NCI-H524 treated with DMSO at 0.1 percent for 48 hours (cell line): ENCODE measurements around the gene HSD17B1.
A peak's percentile ranks its signal among the peaks of the same experiment; 100 is the strongest.
"Not testable (repeated sequence)": the region's sequence is repeated elsewhere in the genome, so short reads cannot be mapped to it uniquely, and the experiment has no call there.

Experiments
- DNase-seq: peaks from one replicate; lab custom pipeline; 2025; lab: John Stamatoyannopoulos, UW

HSD17B1 gene, protein sequence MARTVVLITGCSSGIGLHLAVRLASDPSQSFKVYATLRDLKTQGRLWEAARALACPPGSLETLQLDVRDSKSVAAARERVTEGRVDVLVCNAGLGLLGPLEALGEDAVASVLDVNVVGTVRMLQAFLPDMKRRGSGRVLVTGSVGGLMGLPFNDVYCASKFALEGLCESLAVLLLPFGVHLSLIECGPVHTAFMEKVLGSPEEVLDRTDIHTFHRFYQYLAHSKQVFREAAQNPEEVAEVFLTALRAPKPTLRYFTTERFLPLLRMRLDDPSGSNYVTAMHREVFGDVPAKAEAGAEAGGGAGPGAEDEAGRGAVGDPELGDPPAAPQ

DNA sequence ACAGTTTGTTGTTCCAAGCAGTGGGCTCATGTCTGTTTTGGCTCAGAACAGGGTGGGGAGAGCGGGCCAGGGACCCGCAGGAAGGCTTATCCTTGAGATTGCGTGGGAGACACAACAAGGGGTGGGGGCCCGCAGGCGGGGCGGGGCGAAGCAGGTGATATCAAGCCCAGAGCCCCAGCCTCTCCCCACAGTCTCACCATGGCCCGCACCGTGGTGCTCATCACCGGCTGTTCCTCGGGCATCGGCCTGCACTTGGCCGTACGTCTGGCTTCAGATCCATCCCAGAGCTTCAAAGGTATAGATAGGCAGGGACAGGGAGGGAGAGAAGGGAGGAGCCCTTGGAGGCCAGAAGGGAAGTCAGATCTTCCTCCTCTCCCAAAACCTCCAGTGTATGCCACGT is at the start of gene HSD17B1:
HSD17B1 (plus strand) TSS at position 188 of the 400 bp plus-strand sequence; CDS start at position 199, 11 bp downstream.
- not testable (repeated sequence) for DNase-seq

DNA sequence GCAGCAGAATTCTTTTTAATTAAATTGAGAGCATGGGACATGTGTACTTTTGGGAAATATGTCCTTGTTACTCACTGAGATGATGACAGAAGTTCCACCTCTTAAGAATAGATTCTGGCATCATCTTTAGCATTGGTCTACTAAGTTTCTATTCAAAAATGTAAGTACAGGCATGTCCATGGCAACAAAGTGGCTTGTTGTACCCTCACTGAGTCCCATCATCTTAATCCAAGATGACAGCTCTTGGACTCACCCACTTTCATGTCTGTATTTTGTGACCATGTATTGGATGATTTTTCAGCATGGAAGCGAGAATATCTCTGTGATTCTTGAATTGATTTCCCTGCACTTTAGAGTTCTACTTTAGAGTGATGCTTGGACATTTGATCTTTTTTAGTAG is 49.8 kb upstream of the HSD17B1 start:
- DNase-seq = no peak

DNA sequence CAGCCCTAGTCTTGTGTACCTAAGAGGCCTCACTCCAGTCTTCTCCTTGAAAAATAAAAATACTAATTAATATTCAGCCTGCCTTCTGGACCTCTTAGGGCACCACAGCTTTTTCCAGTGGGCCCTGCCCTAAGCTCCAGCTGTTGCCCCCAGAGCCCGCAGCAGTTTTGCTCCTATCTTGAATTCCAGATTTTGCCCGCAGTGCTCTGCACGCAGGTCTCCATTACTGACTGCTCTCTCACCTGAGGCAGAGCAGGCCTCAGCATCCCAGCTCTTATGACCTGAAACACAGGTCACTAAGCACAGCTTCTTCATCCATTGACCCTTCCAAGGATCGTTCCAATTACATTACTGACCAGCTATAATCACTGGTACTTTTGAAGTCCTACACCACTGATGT is 45.1 kb upstream of the HSD17B1 start:
- no peak for DNase-seq

DNA sequence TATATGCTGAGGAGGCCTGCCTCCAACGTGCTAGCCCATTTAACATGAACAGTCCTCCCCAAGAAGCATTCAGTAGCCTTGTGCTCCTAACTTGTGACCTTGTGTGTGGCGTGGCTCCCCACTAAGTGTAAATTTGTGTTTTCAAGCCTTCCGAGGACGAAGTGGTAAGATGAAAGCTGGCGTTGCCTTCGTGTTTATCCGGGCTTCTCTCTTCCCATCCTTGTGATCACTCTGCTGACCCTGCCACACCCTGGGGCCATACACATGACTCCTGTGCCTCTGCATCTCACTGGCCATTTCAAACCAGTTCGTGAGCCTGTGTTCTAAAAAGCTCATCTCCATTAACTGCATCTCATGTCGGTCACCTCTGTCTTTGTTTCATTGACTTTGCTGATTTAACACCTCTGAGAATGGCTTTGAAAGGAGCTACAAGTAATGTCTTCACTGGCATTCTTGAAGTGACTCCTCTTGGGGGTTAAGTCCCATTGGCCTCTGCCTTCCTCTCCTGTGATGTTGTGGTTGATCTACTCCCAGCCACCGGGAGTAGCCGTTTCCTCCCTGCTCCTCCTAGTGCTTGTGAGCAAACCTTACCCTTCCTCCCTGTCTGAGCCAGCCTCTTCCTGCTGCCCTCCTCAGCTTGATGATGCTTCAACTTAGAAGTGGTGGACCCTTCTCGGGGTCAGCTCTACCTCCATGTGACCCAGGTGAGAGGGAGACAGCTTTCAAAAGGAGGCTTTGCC is 44.1 kb upstream of the HSD17B1 start:
- DNase-seq = no peak

DNA sequence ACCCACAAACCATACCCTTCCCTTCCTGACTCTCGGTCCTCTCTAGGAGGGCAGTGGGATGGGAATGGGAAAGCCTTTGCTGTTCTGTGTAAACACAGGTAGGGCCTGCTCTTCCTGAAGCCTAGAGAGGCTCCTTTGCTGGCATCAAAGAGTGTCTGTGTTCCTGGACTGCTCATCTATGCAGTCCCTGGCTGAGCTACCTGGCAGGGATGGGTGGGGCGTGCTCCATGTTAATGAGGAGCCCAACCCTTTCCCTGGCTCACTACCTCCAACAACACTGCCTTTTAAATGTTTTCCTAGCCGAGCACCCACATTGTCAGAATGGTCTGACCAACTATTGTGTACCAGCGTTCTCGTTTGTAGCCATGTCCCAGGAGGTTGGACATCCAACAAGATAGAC is 43.3 kb upstream of the HSD17B1 start:
- no peak for DNase-seq

DNA sequence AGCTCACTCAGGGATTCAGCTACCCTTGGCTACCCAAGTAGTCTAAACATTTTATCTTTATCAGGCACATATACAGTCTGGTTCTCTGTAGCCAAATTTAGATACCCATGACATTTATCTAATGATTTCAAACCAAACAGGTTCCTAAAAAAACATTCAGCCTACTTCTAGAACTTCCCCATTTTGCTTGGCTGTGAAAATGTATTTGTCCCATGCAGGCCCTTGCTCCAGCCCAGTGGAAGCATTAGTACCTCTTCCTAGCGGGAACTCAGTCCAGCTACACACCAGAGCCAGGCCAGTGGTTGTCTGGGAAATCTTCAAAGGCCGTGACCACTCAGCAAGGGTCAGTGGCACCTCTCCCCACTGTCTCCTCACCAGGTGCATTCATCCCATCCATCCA is 42.9 kb upstream of the HSD17B1 start:
- DNase-seq = no peak

DNA sequence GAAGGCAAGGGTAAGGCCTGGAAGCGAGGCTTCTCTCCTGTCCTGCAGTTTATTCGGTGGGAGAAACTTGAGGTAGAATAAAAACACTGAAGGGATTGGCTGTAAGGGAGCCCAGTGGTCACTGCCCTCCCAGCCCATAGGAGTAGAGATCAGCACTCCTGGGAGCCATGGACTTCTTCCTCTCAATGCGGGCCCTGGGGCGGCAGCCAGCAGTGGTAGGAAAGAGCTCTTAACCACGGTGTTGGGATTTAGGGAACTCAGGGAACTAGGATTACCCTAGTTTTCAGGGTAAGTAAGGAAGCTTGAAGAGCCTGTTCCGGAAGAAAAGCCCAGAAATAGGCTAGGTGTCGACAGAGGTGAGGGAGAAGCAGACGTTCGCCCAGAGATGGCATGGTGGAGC is 40.5 kb upstream of the HSD17B1 start:
- DNase-seq = no peak

DNA sequence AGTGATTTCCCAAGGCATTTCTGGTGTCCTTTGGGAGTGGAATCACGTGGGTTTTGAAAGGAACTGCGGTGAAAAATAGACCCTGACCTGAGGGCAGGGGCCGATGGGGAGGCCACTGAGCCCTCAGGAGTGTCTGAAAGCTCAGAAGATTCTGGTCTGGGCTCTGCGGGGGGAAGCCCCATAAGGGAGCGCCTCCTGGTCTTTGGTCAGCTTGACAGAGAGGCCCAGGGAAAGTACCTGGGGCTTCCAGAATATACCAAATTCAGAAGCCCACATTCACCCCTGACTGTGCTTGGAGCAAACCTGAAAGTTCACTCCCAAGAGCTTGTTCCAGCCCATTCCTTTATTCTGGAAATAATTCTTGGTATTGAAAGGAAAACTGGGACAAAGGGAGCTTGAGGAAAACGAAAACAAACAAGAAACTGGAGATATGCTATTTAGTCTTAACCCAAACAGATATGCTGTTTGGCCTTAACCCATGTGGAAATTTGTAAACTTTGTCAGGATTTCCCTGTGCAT is 39.9 kb upstream of the HSD17B1 start:
- DNase-seq = no peak

DNA sequence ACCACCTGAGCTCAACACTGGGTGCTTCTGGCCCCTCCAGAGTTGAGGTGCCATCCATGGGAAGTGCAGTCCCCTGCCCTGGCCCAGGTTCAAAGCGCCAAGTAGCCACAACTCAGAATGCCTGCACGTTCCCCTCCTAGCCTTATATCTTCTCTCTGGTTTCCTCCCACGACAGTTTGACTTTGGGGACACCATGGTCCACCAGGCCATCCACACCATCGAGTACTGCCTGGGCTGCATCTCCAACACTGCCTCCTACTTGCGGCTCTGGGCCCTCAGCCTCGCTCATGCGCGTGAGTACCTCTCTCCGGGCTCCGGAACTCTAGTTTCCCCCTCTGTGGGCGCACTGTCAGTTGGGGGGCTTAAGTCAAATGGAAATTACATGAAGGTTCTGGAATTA is 39.0 kb upstream of the HSD17B1 start:
- DNase-seq = no peak

DNA sequence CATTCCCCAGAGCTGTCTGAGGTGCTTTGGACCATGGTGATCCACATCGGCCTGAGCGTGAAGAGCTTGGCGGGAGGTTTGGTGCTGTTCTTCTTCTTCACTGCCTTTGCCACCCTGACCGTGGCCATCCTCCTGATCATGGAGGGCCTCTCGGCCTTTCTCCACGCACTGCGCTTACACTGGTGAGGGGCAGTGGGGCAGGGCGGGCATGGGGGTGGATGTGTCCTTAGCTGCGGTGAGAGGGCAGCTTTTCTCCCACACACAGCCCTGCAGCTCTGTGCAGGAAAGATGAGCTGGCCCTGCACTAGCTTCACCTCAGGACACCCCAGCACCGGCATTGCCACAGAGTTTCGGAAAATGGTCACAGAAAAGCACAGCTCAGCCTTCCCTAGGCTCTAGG is 38.4 kb upstream of the HSD17B1 start:
- DNase-seq = no peak

DNA sequence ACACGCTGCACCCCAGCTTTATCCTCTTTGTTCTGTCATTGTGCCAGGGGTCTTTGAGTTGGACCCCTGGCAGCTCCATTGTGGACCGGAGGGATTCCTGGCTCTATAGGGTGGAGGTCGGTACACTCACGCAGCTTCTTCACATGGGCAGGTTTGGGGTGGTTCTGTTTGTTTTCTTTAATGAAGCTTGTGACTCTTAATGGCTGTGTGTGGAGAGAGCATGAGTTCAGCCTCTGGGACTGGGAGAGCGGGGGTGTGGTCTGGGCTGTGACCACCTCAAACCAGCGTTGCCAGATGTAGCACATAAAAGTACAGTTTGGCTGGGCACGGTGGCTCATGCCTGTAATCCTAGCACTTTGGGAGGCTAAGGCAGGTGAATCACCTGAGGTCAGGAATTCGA is 37.9 kb upstream of the HSD17B1 start:
- no peak for DNase-seq

DNA sequence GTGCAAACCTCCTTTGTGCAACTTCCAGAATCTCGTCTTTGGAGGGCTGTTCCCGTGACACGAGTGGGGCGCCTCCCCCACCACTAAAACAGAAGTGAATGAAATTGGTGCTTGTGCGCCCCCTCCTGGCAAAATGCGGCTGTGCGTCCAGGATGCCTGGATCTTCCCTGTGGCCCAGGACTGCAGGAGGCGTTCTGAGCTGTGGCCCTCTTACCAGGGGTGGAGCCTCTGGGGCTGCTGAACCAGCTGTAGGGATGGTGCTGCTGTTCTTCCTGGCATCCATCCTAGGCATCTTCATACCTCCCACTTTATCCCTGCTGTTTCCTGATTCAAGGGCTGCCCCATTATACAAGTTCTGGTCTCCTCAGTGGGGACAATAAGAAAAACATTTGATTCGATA is 35.2 kb upstream of the HSD17B1 start:
- DNase-seq = peak; percentile 13

DNA sequence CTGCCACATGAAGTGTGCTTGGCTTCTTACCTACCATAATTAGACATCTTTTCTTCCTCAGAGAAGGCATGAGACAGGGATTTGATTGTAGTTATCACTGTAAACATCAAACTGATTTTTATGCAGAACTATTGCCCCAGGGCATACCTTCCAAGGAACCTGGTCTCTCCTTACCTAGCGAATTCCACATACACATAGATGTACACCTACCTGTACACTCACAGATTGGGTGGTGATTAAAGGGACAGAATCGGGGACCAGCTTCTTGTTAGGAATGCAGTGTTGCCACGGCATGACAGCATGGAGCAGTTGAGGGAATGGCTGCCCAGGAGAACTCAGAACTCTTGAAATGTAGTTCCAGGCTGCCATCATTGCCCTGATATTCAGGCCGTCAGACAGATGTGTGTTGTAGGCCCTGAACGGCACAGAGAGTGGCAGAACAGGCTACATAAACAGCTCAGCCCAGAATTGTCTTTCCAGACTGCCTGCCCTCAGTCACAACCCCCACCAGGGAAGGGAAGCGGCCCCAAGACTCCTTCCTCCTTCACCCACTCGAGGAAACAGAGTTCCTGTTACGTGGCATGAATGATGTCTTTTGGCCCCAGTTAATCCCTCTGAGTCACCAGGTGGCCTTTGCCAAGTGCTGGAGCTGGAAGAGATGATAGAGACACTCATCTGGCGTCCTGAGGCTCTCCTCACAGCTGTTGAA is 34.5 kb upstream of the HSD17B1 start:
- DNase-seq = peak; percentile 61

DNA sequence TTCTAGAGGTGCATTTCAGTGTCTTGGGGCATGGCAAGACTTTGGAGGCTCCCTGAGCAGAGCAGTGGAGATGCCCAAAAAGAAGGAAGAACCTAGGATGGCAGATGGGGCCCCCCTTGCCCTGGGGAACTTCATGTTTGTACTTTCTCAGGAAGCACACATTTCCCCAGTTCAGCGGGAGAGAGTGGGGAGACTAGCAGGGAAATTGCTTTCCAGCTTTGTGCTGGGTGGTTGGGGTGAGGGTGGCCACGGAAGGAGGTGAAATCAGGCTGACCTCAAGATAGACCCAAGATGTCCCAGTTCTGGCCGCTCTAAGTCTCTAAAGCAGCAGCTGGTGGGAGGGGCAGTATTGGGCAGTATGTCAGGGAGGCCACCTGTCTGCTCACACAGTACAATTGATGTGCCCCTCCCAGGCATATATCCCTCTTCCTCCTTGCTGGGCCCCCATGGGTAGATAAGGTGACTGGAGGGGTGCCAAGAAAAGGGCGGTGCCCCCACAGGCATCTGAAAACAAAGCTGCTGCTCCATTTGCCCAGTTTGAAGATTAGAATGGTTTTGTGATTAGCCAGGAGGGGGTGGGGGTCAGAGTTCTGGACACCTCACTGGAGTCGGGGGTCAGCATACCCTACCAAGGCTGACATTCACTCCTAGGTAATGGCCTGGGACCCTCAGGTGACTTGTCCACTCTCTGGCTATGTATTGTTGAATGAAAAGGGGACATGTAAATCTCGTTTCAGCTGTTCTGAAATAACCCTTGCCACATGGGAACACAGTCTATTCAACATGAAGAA is 33.8 kb upstream of the HSD17B1 start:
- peak; percentile 46 for DNase-seq

DNA sequence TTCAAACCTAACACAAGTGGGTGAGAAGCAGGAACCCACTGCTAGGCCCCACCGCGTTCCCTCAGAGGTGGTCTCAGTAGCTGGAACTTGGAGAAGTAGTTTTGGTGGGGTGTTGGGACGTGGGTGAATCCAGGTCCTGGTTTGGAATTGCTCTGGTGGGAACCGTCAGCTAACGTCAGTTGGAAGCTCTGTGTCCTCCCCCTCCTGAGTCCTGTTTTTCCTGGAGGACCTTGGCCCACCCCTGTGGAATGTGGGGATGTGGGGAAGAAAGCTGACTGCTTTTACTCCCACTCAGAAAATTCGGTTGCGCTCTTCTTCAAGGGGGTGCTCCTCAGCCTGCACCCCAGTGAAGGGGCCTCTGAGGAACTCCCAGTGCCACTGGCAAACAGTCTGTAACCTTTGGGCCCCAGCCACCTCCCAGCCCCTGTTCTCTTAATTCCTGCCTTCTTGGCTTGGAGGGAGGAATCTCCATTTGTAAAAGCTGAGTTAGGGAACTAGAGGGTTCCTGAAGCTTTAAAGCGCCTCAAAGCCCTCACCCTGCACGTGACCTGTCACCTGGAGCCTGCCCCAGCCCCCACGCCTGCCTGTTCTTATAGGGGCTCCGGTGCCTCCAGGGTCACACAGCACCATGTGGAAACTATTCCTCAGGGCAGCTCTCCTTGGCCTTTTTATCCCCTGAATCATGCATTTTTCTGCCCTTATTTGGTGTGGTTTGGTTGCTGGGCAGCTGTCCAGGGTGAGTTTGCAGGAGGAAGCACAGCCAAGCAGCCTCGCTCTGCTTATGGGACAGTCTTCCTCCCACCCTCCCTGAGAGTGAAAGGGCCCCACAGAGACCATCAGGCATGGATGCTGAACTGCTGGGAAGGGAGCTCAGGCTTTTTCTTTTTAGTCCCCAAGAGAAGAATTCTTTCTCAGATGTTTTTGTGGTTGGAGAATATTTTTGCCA is 32.9 kb upstream of the HSD17B1 start:
- no peak for DNase-seq

DNA sequence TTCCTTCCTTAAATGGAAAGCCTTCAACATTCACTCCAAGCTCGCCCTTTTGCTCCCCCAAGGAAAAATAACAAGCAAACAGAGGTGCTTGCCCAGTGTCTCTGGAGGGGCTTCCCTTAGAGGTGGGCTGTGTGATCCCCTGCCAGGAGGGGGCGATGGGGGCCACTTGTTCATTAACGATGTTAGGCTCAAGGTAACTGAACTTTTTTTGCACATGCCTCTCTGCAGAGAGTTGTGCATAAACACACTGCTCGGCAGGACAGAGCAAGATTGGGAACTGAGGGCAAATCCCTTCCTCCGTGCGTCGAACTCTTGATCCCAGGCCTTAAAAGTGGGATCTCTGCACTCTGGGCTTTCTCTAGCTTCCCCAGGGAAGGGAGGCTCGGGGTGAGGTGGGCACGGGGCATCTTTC is 32.2 kb upstream of the HSD17B1 start:
- DNase-seq = no peak

DNA sequence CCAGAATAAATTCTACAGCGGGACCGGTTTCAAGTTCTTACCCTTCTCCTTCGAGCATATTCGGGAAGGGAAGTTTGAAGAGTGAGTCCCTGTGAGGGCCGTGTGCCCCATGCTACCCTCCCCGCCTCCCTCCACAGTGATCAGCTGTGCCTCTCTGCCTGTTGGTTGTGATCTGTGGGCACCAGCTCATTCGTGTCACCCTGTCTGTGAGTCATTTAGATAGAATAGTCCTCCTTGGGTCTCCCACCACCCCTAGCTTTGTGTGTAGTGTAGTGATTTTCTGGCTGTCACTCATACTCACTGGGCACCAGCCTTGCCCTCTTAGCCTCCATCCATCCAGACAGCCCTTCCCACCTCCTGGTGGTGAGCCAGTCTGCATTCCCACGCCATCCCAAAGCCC is 31.7 kb upstream of the HSD17B1 start:
- DNase-seq = no peak

DNA sequence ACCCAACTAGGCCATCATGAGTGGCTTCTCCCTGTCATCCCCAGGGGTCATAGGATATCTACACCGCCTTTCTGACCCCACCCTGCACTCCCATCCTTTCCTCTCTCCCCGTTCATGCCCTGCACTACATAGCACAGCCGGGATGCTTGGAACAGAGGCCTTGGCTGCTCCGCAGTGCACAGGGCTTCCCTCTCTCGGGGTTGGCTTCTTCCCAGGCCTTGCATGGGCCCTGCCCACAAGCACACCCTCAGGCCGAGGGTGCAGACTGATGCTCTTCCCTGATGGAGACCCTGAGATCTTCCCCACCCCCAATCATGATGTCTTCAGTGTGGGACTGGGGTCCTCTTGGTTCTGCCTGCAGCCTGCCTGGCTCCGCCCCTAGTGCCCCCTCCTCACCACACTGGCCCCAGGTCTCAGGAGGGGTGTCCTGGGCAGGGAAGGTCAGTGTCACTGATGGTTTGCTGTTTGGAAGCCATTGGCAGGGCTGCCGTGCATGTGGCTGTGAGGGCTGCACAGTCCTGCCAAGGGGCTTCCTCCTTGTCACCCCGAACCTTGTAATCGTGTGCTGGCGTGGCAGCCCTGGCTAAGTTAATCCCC is 31.0 kb upstream of the HSD17B1 start:
- no peak for DNase-seq

DNA sequence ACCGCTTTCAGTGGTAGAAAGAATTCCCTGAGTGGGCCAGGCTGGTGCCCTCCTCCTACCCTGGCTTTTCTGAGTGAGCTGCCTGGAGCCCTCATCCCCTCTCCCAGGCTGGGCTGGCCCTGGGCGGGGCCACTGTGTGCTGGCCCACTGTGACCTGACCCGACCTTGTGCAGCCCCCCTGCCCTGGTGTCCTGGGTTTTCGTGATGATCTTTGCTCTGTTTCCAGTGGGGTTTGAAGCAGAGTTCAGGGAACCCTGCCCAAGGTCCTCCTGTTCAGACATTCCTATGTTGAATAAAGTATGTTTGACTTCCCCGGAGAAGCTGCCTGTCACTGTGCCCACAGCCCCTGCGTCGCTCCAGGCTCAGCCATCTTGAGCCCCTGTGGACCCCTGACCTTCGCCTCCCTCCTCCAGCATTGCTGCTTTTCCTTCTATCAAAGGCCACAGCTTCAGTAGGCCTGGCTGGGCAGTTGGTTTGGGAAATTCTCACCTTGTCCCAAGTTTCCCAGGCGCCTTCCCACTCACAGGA is 30.4 kb upstream of the HSD17B1 start:
- DNase-seq = no peak

DNA sequence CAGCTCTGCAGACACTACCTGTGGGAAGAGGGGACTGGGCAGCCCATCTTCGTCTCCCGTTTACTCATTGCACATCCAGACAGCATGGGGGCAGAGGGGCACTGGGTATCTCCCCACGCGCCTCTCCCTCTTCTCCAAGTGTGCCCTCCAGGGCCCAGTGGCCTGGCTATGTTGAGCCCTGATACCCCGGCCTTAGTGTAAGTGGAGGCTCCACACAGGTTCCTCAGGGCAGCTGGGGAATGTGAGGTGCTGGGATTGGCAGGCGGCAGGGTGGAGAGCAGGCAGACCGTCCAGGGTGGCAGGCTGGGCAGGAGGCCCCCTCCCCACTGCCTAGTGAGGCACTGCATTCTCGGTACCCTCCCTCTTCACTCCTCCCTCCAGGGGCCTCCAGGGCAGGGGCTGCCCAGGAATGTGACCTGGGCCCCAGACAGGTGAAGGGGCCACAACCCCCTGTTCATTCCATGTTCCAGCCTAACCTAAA is 29.9 kb upstream of the HSD17B1 start:
- no peak for DNase-seq
